Activated T-cell treated with anti-CD3 and anti-CD28 coated beads for 48 hours (primary cell): ENCODE data around the gene NRP1.

ENCODE experiments used
- DNase-seq: peaks from one replicate; pipeline ENCODE4 v3.0.0-alpha.2; 2020; ENCODE audit warnings: low read depth

NRP1 gene

DNA sequence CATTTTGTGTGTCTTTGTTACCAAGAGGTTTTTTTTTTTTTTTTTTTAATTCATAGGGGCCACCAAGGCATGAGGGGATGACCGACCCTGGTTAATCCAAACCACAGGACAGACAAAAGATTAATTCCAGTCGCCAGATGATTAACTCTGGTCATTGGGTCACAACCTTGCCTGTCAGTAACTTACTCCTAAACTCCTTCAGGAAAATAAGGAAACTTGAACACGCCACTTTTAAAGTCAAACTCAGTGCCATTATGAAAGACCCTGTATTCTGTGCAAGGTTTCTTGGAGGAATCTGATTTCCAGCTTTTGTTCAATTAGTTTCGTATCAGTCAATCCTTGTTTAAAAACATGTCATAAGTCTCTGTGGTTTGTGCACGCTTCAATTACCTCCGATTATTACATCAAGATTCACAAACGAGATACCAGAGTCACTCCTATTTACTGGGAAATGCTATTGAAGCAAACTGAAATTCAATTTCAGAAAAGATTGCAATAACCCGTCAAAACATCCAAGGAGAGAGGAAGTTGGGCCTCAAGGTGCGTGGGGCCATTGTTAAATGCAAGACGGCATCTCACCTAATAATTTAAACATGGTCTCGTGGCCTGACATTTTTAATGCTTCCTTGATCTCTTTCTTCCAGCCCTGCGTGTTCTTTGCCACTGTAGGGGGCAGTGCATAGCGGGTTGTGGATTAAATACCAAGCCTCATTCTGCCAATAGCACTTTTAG lies 44.0 kb downstream of the NRP1 start:
- no peak for DNase-seq

DNA sequence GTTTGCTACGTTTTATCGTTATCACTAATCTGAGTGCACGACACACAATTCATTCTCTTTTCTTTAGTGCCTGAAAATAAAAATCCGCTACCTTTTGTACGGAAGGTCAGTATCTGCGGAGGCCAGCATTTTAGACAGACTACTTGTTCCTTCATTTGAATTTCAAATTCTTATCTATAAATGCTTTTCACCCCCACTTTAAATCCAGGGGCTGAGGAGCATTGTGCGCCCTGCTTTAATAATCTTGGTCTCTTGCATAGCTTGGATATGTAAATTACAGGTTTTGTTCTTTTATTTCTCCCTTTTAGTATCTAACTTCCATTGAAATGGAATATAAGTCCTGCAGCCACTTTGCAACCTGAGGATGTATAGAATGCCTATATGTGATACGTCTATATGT lies 44.7 kb downstream of the NRP1 start:
- no peak for DNase-seq

DNA sequence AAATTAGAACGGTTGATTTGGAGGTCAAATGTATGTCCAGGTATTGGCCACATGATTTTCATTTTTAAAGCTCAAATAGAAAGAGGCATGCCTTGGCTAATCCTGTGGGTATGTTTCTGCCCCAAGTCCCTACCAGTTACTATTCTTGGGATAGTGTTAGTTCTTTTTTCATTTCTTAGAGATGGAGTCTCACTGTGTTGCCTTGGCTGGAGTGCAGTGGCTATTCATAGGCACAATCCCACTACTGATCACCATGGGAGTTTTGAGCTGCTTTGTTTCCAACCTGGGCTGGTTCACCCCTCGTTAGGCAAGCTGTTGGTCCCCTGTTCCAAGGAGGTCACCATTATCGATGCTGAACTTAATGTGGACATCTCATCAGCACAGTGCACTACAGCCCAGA lies 46.3 kb downstream of the NRP1 start:
- DNase-seq, result no peak

DNA sequence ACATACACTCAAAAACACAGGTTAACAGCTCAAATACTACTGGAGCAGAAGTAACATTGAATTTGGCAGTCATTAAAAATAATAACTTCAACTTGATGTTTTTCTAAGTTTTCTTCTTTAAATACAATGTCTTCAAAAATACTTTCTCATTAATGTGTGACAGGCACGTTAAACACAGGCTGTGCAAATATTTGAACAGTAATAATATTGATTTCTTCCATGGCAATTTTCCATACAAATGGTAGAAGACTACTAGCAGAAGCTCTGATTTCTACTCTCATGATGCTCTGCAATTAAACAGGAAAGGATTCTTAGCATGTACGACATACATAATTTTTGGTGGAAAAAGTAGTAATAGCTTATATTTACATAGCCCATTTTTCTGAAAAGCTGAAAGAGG lies 47.4 kb downstream of the NRP1 start:
- DNase-seq, result no peak

DNA sequence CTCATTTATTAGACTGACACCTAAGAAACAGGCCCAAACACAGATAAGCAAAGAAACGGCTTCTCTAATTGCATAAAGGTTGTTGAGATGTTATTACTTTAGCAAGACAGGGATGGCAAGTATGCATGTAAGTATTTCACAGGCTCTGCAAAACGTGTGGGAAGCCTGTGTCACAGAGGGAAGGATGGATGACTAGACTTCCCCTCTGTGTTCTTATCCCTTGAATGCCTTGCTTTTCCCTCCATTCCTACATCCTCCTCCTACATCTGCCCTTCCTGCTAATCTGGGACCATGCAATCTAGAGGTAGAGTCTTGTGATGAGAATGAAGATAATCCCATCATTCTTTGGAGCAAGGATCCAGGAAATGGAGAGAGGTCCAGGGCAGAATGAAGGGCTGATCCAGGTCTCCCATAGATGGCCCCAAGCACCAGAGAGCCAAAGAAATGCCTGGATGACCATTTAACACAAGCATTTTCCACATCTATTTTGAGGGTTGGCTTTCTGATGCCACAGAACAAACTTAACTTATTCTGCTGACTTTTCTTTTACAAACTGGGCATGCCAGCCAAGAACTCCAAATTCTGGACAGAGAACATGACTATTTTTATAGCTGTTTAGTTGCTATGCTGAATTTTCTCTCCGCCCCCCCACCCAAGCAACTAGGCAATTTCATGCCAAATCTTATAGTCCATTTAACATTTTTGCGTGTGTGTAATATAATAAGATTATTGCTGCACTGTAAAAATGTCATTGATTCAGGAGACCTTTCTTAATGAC lies 48.1 kb downstream of the NRP1 start:
- no peak for DNase-seq

DNA sequence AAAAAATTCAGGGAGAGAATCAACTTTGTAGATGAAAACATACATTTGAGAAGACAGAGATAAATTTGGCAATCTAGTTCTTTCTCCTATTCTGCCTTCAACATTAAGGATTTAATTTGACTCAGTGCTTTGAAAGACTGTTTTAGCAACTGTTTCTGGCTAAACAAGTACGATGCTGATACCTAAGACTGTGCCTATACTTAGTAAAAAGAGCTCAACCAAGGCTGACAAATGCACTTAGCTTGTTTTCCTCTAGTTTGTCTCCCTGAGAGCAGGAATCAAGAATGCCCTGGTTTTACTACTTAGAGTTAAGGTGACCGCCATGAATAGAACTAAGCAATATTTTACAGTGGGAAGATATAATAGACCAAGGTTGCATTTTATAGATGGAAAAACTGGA lies 49.5 kb downstream of the NRP1 start:
- no peak for DNase-seq

DNA sequence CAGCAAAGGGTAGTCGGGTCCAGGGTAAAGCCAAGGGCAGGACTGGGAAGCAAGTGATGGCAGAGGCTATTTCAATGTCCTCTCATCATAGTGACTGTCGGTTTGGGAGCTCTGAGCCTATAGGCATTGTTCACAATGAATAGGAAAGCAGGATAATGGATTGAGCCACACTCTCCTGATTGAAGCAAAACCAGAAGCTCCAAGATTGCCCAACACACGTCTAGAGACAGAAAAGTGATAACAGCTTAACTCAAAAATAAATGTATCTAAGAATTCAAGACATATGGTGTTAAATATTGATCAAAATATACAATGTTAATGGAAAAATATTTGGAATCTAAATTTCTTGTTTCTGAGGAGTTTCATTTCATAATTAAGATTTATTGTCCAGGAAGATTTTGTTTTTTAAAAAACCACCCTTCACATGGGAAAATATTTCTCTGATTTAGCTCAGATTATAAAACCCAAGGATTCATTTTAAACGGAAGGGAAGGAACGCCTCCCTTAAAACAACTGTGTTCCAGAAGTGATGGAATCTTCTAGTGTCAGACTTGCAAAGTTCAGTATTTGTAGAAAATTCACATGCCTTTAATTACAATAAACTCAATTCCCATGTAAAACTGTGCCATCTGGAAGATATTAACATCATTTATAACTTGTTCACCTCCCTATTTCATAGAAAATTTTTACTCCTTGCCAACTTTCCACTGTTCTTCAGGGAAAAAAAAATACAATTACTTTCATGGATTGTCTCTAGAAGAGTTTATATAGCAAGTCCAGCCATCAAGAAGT lies 54.5 kb downstream of the NRP1 start:
- no peak for DNase-seq

DNA sequence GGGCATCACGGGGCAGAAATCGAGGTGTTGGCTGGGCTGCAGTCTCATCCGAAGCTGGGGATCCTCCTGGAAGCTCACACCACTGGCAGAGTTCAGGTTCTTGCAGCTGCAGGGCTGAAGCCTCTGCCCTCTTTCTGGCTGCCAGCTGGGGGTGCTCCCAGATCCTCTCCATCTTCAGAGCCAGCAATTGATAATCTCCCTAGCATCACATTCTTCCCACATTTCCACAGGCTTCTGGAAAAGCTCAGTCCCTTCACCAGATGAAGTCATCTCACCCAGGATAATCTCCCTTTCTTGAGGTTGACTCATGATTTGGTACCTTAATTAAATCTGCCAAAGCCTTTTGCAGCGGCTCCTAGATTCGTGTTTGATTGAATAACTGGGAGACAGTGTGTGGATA lies 55.2 kb downstream of the NRP1 start:
- DNase-seq, result no peak

DNA sequence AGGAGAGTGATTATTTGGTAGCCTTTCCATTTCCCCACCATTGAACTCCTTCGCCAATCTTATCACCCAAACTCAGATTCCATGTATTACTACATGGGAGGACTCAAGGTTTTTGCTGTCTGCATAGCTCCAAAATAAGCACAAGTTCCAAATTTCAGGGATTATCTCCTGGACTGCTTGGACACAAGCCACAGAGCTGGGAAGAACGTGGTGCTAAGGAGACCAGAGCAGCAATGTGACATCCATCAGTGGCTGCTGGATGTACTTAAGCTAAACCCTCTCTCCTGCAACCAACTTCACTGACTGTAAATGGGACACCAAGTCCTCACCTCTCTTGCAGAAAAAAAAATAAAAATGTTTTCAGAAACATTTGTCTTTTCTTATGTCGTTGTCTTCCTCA lies 56.3 kb downstream of the NRP1 start:
- DNase-seq, result no peak

DNA sequence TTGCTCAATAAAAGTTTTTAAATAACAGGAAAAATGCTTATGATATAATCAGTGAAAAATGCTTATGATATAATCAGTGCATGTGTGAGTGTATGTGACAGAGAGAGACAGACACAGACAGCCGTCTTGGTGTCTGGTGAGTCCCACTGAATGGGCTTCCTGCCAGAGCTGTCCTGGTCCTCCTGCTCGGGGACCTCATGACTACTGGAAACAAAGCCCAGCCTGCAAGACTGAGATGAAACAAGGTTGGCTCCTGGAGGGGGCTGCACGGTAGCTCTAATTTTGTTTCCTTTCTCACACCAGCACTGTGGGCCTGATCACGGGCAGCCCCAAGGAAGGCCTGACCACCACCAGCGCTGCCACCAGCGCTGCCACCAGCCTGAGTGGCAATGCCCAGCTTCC lies 57.3 kb downstream of the NRP1 start:
- DNase-seq, result no peak

DNA sequence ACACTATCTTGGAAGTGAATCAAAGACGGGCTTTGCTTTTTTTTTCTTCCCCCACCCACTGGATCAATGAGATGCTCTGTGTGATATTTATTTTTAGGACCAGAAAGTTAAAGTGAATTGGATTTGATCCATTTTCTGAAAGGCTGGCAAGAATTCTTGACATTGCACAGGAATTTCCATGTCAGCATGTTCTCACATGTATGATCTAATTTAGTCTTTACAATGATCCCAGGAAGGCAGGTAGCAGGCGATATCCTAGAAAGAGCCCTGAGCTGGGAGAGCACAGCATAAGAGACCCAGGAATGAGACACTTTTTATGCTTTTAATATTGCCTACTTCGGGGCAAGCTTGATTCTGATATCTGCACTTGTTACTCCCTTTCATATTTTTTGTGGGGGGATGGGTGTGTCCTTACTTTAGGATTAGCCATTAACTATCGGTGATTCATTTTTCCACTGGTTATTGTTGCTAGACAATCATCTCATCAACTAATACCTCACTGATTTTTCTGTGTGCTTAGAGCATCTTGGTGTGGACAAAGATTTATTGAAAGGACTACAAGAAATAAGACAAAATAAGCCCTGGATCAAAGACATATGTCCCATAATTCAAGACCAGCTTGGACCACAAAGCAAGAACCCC lies 58.1 kb downstream of the NRP1 start:
- no peak for DNase-seq

DNA sequence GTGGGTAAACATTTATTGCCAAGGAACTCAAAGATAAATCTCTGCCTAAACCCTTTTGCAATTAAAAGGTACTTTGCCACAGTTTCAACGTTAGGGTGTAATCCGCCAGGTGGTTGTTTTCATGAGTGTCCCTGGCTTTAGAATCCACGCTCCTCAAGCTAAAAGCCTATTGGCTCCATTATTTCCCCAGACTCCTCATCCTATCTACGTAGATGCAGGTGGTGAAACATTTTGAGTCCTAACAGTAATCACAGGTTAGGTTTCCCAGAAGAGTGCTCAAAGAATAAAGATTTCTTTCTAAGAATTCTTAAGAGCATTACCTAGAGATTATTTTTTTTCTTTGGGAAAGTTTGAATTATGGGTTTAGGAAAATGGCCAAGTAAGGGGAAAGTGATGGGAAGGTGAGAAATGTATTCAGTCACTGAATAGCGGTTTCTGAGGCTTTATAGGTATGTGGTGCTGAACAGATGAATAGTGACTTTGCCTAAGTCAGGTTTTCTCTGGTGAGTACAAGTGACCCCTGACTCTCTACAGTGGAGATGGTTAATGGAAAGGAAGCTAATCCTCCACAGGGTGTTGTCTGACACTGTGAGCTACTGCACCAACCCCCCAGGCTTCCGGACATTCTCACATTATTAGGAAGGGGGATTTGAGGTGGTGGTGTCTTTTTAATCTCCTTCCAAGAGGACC lies 60.2 kb downstream of the NRP1 start:
- no peak for DNase-seq

DNA sequence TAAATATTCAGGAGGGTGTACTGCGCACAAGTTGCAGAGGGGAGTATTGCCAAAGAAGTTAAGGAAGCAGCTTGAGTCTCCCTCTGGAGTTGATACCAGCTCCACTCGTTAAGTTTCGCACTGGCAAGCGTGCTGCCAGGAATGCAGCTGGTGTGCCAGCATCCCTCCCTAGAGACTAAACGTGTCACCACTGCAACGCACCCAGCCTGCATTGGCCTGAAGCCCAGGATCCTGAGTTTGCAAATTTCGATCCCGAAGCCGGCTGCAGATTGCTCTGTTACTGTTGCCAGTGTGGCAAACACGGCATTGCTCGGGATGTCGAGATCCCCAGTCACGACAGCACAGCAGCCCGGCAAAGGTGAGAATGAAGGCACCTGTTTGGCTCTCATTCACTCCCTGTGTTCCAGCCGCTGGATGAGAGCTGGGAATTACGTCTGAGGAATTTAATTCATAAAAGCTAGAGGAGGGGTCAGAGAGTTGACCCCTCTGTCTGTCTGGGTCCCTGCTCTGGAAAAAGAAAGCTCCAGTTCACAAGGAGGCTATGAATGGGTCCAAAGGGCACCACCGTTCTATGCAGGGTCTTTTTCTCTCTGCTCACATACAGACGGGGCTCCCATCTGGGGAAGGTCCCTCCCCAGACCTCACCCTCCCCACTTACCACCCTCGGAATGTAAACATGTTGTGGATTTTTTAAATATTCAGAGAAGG lies 61.0 kb downstream of the NRP1 start:
- no peak for DNase-seq

DNA sequence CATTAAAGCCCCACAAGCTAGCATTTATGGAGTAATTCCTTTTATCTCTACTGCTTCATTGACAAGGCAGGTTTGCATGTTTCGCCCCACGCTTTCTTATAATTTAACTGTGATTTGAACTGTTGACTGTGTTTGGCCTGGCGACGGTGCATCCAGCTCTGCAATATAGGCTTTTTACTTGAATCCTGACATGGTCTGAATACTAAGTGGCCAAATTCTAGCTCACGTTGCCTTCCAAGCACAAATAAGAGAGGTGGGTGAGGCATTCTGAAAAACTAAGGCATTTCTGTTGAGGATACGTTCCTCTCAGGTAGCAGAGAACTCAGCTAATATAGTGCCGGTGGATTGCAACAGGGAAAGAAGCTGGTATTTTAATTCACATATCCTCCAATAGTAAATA lies 61.8 kb downstream of the NRP1 start:
- no peak for DNase-seq

DNA sequence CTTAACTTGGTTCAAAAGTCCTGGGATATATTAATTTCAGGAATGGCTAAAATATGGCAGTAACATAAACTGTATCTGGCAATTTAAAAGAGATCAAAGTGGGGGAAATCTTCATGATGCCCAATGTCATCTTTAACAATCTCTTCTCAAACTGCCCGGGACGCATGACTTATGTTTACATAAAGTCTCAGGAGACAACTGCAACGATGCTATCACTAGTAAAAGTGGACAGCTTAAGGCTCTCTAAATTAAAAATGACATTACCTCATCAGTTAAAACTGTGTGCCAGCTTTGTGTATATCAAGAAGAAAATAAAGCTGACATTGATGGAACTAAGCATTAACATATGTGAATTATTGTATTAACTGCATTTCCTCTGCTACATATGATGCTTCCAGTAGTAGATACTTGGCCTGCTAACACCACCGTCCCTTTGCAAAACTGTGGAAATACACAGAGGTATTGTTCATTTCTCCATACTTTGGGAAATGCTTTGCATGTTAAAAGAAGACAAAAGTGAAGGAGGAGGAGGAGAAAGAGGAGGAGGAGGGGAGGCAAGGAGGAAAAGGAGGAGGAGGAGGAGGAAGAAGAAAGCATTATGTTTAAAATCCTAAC lies 62.4 kb downstream of the NRP1 start:
- no peak for DNase-seq

DNA sequence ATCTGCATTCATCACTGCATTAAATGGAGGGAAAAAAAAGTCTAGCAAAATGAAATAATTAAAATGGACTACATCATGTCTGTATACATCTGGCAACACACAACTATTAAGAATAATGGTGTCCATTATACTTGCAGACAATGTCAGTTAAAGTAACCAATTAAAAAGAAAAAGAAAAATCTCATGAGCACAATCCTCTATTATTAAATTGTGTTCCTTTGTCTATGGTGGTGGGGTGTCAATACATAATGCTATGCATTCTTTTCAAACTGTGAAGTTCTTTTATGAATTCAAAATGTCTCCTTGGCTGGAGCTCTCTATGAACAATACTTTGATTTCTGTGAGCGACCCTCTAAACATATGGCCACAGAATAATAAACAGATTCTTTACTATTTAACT lies 63.5 kb downstream of the NRP1 start:
- no peak for DNase-seq

DNA sequence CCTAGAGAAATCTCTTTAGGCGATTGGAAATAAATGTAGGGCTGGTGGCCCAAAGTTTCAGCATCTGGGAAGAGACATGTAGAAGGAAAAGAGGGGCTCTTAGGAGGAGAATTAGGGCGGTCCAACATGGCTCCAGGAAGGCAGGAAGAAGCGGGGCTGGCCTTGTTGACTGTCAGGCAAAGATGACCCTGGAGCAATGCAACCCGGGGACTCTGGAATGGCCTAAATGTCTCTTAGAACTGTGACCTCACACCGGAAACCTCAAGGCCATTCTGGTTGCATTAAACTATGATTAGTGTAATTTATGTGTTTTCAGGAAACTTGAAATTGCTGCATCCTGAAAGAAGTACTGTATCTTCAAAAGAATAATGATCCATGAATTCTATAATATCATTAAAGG lies 66.8 kb downstream of the NRP1 start:
- no peak for DNase-seq

DNA sequence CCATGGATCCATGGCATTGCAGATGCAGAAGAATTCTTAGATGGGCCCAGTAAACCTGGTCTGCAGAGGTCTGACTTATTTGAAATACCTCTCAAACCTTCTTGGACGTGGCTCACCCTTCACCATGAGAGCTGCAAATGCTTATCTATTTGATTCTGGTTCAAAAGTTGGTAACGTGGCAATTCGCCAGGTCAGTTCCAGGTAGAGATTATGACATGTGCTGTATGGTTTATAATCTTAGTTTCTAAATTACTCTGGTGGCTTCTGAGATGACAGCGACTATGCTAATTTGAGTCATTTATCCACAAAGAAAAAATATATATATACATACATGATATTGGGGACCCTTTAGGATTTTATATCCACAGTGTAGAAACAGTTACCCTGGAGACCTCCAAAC lies 68.8 kb downstream of the NRP1 start:
- DNase-seq, result peak; percentile 57

DNA sequence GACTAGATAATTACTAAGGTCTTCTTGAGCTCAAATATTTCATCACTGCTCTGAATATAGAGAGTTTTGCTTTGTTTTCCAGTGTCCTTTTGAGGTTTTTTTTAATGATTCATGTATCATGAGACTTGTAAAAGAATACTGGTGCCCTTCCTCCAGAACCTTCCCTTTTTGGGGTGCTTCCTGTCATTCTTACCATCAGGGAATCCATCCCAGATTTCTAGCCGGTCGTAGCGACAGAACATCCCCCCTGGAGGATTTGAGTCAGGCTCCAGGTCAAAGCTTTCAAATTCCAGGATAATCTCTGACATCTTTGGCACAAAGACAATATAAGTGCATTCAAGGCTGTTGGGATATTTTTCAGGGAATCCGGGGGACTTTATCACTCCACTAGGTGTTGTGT lies 71.0 kb downstream of the NRP1 start:
- no peak for DNase-seq

DNA sequence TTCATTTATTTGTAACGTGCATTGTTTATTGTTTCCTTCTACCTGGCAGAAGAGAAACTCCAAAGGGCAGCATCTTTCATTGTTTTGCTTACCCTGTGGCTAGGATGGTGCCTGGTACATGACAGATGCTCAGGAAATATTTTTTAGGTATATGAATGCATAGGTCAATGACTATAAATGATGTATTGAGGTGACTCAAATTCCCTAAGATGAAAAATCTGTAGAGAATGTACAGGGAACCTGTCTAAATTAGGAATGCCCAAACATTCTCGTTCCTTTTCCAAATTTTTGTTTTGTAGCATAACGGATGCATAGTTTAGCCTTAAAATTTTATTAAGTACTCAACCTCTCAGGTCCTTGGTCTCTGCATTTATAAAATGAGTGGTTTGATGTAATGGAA lies 71.6 kb downstream of the NRP1 start:
- no peak for DNase-seq
